ENCODE measurements around the gene AKR1D1. TPM values are rescaled to one million over a fixed set of nuclear protein-coding genes. Genes with fewer than 3 reads are reported as not detected.

AKR1D1 gene
- total and polyA plus RNA-seq, 2 donors (not counting 3 experiments of a cell fraction or from before 2014, with no cell fraction given), result not detected

- Histone ChIP-seq H3K9me3 (replicated peaks; ENCODE audit: control insufficient read depth, insufficient read depth, low read length) (no peaks in the 10 kb centered on the region), H3K27me3 (ENCODE audit: control insufficient read depth in 2 of 2, insufficient read depth in 2 of 2, low read length in 2 of 2) (no peaks in the 10 kb centered on the region), H4K20me1 (replicated peaks; ENCODE audit: control insufficient read depth, extremely low read depth, insufficient read depth, low read length) (no peaks in the 10 kb centered on the region), H3K27ac (ENCODE audit: insufficient read depth, low read depth, low read length) (no peak overlapping the region), H3K36me3 (ENCODE audit: control insufficient read depth in 2 of 2, extremely low read depth in 1 of 2, insufficient read depth in 2 of 2, low read length in 2 of 2) (no peaks in the 10 kb centered on the region), H3K9me1 (replicated peaks; ENCODE audit: control insufficient read depth, extremely low read depth, insufficient read depth, low read length) (no peaks in the 10 kb centered on the region), H2AFZ (ENCODE audit: low read depth, low read length) (no peak overlapping the region), H3K4me3 (replicated peaks in 1 of 3; ENCODE audit: insufficient read depth in 1 of 3, low read depth in 1 of 3, low read length in 3 of 3) (no peak overlapping the region), H3K4me2 (ENCODE audit: insufficient read depth, low read length) (no peak overlapping the region), H3K4me1 (ENCODE audit: control insufficient read depth, extremely low read depth, insufficient read depth, low read length) (no peaks in the 10 kb centered on the region), H3K79me2 (ENCODE audit: control insufficient read depth, insufficient read depth, low read length) (no peaks in the 10 kb centered on the region), H3K9ac (replicated peaks; ENCODE audit: extremely low read depth, insufficient read depth, low read length) (no peak overlapping the region)
- ChIA-PET POLR2A (no interaction called here), CTCF (interaction anchor here (0.8 to 2.9 kb wide), 3 partner anchors 19 to 571 kb away, joined by 3 to 14 read pairs (median 4); no protein-coding TSS in a partner anchor)
- BruUV-seq (replicated peaks), result no TSS peak
- intact Hi-C loops (cut with micrococcal nuclease) (loop anchor here (10.0 kb wide), 1 partner anchor 377 kb away; no protein-coding TSS in a partner anchor), dilution Hi-C loops (cut with MboI; ENCODE audit: extremely low pct_ligation_motif_present, low sequenced_read_pairs) (no loop called here)
- FAIRE-seq (no peak), DNase-seq (ENCODE audit: low read depth, low spot score) (no peak)
- TF ChIP-seq POLR2AphosphoS5 (IDR thresholded peaks at IDR 0.05; ENCODE audit: insufficient read depth, low read depth, low read length) (no peak), FOS (IDR thresholded peaks at IDR 0.05; ENCODE audit: borderline replicate concordance, insufficient read depth, low read length) (no peak), MAX (IDR thresholded peaks at IDR 0.05; ENCODE audit: insufficient read depth, insufficient read length) (no peak), CTCF (IDR thresholded peaks at IDR 0.05; ENCODE audit: extremely low read depth in 1 of 2, insufficient read depth in 1 of 2, low read depth in 1 of 2, low read length in 2 of 2) (no peak), JUN (IDR thresholded peaks at IDR 0.05; ENCODE audit: borderline replicate concordance, insufficient read depth, insufficient read length, low read depth) (no peak), MYC (IDR thresholded peaks at IDR 0.05; ENCODE audit: low read depth, low read length) (no peak), GATA2 (IDR thresholded peaks at IDR 0.05; ENCODE audit: insufficient read depth, insufficient read length, low read depth, low read length) (no peak)
These were observed 91.6 kb downstream of the AKR1D1 start for GRCh38 chr7:138167869-138168296.

Small RNA genes within 50 kb of the gene (small RNA-seq; reads per million reads assigned to genes)
- not detected for gene AC024082.2 (ENCODE audit: insufficient read depth, insufficient read length, low read depth, low replicate concordance)
- not detected for gene RN7SKP223 (ENCODE audit: insufficient read depth, insufficient read length, low read depth, low replicate concordance)

Other genes starting within 250 kb of the AKR1D1 start
- 0.14 and 0.51 TPM in 2 replicates for gene DGKI, start 229.5 kb upstream of the AKR1D1 start, total RNA-seq
- 0.11 and 0.49 TPM in 2 replicates for gene DGKI, start 229.5 kb upstream of the AKR1D1 start, polyA plus RNA-seq
- 89.5 and 93.4 TPM in 2 replicates for gene CREB3L2, start 74.4 kb upstream of the AKR1D1 start, total RNA-seq
- 29.6 and 32.1 TPM in 2 replicates for gene CREB3L2, start 74.4 kb upstream of the AKR1D1 start, polyA plus RNA-seq